HFF-Myc (cell line): ENCODE data around the gene APOM.

Experiments
- DNase-seq: peaks from one replicate; pipeline ENCODE4 v3.0.0-alpha.2; 2011; ENCODE audit warnings: low read depth; ENCODE audit errors: extremely low read depth
- H3K4me3 ChIP-seq: replicated peaks from 2 replicates; pipeline ENCODE4 v1.5.1; 2011; ENCODE audit warnings: low read depth, mild to moderate bottlenecking, control low read depth, low read length
- CTCF ChIP-seq: IDR thresholded peaks from 2 replicates; pipeline ENCODE4 v1.5.1; 2012; ENCODE audit warnings: mild to moderate bottlenecking, low read depth, low read length, control low read depth; ENCODE audit errors: missing control alignments

APOM gene

GRCh38 chr6:31622684-31623091 is 33.0 kb upstream of the APOM start:
- DNase-seq, result no peak
- TF ChIP-seq CTCF, result no peak
- peak overlapping the region; percentile 54 for H3K4me3 ChIP-seq

GRCh38 chr6:31624070-31624469 is 31.6 kb upstream of the APOM start:
- TF ChIP-seq CTCF, result no peak
- no peak for DNase-seq
- H3K4me3 ChIP-seq, result no peak overlapping the region

- no peak overlapping the region for H3K4me3 ChIP-seq
- TF ChIP-seq CTCF, result no peak
- no peak for DNase-seq
Measured at GRCh38 chr6:31626952-31627351, 28.7 kb upstream of the APOM start.

GRCh38 chr6:31627690-31628287 is 27.9 kb upstream of the APOM start:
- TF ChIP-seq CTCF, result no peak
- DNase-seq, result no peak
- H3K4me3 ChIP-seq, result no peak overlapping the region

- no peak for DNase-seq
- no peak overlapping the region for H3K4me3 ChIP-seq
- TF ChIP-seq CTCF, result no peak
Measured at GRCh38 chr6:31629014-31629413, 26.7 kb upstream of the APOM start.

- TF ChIP-seq CTCF, result no peak
- no peak overlapping the region for H3K4me3 ChIP-seq
- no peak for DNase-seq
Measured at GRCh38 chr6:31630177-31630934, 25.3 kb upstream of the APOM start.
